Prostate gland (tissue), 2 donors: Measurements from ENCODE around the gene JAK1.

ENCODE experiments used
- POLR2AphosphoS5 ChIP-seq: sonication (generic); formaldehyde crosslinking; IDR thresholded peaks from one replicate; pipeline ENCODE4 v1.6.1; 2017; ENCODE audit warnings: antibody characterized with exemption
- TF ChIP-seq, protein P1 (sequence below), 4 experiments: fragments of 200-600 bp in 2 of 4; fragments of 450-650 bp in 2 of 4; sonication (generic) in 2 of 4; IDR thresholded peaks; 1 replicate in 3 of 4; 2 replicates in 1 of 4; pipeline ENCODE4 v1.5.1; 2016 to 2019; ENCODE audit warnings: antibody characterized with exemption in 4 of 4, mild to moderate bottlenecking in 2 of 4, moderate library complexity in 2 of 4

DNA sequence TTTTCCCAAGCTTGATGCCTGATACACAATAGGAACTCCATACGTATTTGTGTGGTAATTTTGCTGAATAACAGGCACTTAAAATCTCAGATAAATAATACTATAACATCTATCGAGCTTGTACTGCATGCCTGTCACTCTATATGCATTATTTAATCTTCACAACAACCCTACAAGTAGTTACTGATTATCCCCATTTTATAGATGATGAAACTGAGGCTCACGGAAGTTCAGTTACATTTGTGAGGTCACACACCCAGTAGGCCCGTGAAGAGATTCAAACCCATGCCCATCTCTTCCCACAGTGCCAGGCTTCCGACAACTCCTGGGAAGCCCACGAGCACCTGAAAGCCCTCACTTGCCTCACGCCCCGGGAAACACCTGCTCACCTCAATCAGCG lies 122.7 kb downstream of the JAK1 start:
- TF ChIP-seq, protein P1, sequence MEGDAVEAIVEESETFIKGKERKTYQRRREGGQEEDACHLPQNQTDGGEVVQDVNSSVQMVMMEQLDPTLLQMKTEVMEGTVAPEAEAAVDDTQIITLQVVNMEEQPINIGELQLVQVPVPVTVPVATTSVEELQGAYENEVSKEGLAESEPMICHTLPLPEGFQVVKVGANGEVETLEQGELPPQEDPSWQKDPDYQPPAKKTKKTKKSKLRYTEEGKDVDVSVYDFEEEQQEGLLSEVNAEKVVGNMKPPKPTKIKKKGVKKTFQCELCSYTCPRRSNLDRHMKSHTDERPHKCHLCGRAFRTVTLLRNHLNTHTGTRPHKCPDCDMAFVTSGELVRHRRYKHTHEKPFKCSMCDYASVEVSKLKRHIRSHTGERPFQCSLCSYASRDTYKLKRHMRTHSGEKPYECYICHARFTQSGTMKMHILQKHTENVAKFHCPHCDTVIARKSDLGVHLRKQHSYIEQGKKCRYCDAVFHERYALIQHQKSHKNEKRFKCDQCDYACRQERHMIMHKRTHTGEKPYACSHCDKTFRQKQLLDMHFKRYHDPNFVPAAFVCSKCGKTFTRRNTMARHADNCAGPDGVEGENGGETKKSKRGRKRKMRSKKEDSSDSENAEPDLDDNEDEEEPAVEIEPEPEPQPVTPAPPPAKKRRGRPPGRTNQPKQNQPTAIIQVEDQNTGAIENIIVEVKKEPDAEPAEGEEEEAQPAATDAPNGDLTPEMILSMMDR (IDR thresholded peaks at IDR 0.05): no peak
- TF ChIP-seq POLR2AphosphoS5: no peak
